ENCODE measurements around the gene TSPAN10. TPM values are rescaled to one million over a fixed set of nuclear protein-coding genes. Genes with fewer than 3 reads are reported as not detected.
A peak's percentile ranks its signal among the peaks of the same experiment; 100 is the strongest.

Gene TSPAN10
- total RNA-seq, 1 experiment from 2014 or later, result 1.2 TPM

GRCh38 chr17:81648707-81649085, 11.7 kb downstream of the TSPAN10 start:
- Histone ChIP-seq H2AK5ac (ENCODE audit: insufficient read length, low read length) (no peak overlapping the region), H3K79me1 (ENCODE audit: insufficient read depth, low read depth, low read length, poor library complexity, severe bottlenecking) (no peaks in the 10 kb centered on the region), H3K9me3 (ENCODE audit: control insufficient read depth, low read depth, low read length) (no peaks in the 10 kb centered on the region), H4K20me1 (ENCODE audit: control insufficient read depth, insufficient read depth, insufficient read length) (no peaks in the 10 kb centered on the region), H3K56ac (ENCODE audit: insufficient read length, low read depth, low read length) (no peak overlapping the region), H2BK12ac (ENCODE audit: insufficient read length, low read depth, low read length) (no peak overlapping the region), H3K23me2 (ENCODE audit: insufficient read length, low read depth, low read length, poor library complexity, severe bottlenecking) (no peaks in the 10 kb centered on the region), H2BK120ac (ENCODE audit: low read depth, low read length, poor library complexity, severe bottlenecking) (no peak overlapping the region), H2AFZ (ENCODE audit: low read length) (no peak overlapping the region), H2BK20ac (ENCODE audit: low read depth, low read length, poor library complexity, severe bottlenecking) (no peak overlapping the region), H3K27ac (ENCODE audit: insufficient read length, low read depth, low read length) (no peak overlapping the region), H2BK15ac (ENCODE audit: low read depth, low read length) (no peak overlapping the region), H4K91ac (ENCODE audit: insufficient read length, low read depth, low read length) (no peak overlapping the region), H3K27me3 (ENCODE audit: insufficient read depth, low read length) (no peaks in the 10 kb centered on the region; the same call in 1 of the 2 replicates), H3K4ac (ENCODE audit: low read depth, low read length) (no peak overlapping the region), H3K4me1 (ENCODE audit: insufficient read depth, low read length) (peaks cover 3% of the 10 kb centered on the region; the same call in 1 of the 2 replicates), H2BK5ac (ENCODE audit: insufficient read length, low read length) (no peak overlapping the region), H4K8ac (replicated peaks; ENCODE audit: insufficient read length, low read depth, low read length) (no peak overlapping the region), H4K5ac (ENCODE audit: insufficient read length, low read depth, low read length) (no peak overlapping the region), H3T11ph (ENCODE audit: low read length) (no peak overlapping the region), H3K18ac (ENCODE audit: insufficient read length, low read depth, low read length) (no peak overlapping the region), H3K4me2 (ENCODE audit: insufficient read depth, insufficient read length, low read length) (no peak overlapping the region), H3K79me2 (ENCODE audit: insufficient read depth, low read length) (no peaks in the 10 kb centered on the region), H3K23ac (ENCODE audit: insufficient read length, low read depth, low read length) (no peak overlapping the region), H3K9ac (ENCODE audit: extremely low read depth, insufficient read length, low read length) (no peak overlapping the region), H3K14ac (ENCODE audit: insufficient read depth, low read length) (no peak overlapping the region)
- DNase-seq, result peak; percentile 47
- Mint-ChIP-seq H3K27ac (no peak overlapping the region), H3K27me3 (ENCODE audit: low read depth) (peaks cover 2% of the 10 kb centered on the region), H3K4me3 (0 out of 5 replicates have a peak overlapping the region, but pooled peaks of 1 of the 2 experiments have one; percentile 48), H3K4me1 (peaks cover 13 to 15% of the 10 kb centered on the region in 2 experiments), H3K36me3 (ENCODE audit: insufficient read depth in 1 of 3, low read depth in 3 of 3) (no peaks in the 10 kb centered on the region), H3K9me3 (no peaks in the 10 kb centered on the region; a peak in 2 of 5 replicates)
- no CpG with 5 or more reads among the region's 14 CpGs for WGBS (ENCODE audit: extremely low coverage, insufficient read length, low lambda C conversion rate)
- TF ChIP-seq CTCF (conservative IDR thresholded peaks at IDR 0.05), result no peak

Measured in H9 (cell line).